NCI-H524 (cell line): ENCODE data around the gene SAYSD1.

Experiments
- DNase-seq, 2 experiments: peaks; one replicate each; lab custom pipeline; 2025; lab: John Stamatoyannopoulos, UW

The SAYSD1 gene

DNA sequence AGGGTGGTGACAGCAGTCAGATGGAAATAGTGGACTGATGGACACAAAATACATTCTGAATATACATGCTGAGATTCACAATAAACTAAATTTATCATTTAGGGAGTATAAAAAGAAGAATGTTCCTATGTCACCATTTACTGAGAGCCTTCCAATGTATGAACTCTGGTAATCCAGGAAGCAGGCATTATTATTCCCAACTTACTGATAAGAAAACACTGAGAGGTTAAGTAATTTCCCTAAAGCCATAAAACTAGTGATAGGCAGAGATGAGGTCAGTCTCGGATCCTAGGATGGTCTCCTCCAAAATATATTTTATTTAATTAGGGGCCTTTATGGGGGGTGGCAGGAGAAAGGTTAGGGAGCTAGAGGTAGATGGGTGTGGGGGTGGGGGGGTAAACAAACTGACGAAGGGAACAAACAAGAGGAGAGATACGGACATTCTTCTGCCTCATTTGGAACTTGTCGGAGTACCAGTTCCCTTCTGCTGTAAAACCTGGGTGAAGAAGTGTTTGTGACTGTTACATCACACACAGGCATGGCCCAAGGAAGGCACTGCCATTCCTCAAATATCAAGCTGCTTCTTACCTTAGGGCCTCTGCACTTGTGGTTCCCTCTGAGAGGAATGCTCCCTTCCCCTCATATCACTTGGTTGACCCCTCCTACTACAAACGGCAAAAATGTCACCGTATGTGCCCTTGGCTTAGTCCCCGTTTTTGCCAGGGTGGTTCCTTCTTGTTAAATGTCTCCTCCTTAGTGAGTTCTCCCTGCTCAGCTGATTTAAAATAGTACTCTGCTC lies 6.7 kb downstream of the SAYSD1 start:
- no peak for DNase-seq

DNA sequence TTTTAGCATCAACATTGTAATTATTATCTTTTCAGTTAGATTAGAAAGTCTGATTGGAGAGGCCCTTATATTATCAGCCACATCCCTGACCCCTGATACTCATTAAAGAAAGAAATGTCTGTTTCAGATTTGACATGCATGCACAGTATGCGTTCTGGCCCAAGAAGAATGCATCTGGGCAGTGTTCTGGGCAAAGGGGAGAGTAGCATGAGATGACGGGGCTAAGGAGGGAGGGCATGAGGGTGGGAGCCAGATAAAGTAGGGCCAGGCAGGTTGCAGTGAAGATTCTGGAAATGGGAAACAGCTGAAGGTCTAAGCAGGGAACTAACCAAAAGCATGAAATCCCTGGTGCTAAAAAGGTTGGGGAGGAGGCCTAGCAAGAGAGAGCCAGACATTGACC lies 7.3 kb downstream of the SAYSD1 start:
- DNase-seq, result no peak

DNA sequence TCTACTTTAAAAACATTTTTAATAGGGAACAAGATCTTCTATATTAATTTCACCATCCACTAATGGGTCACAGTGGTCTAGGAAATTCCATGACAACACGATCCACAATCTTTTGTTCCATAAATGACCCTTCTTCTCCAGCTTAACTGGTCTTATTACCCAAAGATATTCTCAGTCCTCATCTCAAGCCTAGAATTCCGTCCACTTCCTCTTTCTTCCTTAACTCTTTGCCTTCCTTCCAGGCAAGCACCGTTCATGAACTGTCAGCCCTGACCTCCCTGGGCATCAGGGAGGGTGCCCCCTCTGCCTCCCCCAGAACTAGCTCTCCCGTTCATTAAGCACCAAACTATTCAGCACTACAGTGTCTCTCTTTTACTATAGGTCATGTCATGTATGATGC lies 8.0 kb downstream of the SAYSD1 start:
- DNase-seq, result no peak

DNA sequence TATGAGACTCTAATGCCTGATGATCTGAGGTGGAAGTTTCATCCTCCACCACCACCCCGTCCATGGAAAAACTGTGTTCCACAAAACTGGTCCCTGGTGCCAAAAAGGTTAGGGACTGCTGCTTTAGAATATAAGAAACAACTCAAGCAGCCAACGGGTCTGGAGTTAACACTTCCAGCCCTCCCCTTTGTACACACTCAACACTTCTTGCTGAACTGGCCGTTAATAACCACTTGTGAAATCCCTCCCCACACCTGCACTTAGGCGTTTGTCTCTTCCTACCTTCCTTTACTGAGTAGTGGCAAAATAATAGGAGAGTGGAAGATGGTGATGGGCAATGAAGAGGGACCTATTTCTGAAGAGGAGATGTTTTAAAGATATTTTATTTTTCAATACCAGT lies 10.5 kb downstream of the SAYSD1 start:
- DNase-seq, result no peak

DNA sequence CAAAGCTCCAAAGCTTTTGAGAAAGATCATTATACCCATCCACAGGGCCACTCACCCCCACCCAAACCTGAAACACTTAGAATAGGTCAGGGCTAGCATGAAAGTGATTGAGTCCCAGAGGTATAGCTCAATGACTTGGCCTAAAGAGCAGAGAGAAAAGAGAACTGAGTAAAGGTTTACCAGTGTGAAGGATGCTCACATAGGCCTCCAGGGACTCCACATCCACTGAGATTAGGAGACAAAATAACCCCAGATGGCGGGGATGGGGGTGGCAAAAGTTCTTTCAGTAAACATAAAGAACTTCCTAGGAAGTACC lies 12.2 kb downstream of the SAYSD1 start:
- no peak for DNase-seq

DNA sequence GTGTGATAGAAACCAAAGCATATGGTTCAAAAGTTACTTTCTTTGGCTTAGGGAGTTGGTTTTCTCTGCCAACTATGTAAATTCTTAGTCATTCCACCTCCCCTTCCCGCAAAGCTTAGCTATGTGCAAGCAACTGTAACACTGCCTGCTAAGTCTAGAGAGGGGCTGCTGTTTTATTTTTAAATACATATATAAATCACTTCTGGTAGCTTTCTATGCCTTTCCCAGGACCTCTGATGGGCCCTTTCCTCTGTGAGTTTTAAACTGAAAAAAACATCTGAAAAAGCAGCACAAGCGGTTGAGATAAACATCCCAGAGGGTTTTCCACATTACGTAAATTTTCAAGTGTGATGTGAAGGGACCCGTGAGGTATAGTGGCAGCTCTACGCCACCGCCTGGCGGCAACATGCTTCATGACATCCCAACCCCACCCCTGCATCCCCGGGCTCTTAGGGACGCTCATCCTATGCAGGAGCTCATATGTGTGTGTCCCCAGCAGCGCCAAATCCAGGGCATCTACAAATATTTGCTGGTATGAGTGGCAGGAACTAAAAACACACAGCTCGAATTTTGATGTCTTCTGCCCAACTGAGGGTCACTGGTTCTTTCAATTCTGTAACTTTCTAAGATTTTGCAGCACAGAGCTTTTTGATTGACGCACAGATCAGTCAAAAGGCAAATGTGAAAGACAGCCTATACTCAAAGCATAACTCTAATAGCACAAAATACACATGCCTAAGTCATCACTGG lies 12.7 kb downstream of the SAYSD1 start:
- no peak for DNase-seq

DNA sequence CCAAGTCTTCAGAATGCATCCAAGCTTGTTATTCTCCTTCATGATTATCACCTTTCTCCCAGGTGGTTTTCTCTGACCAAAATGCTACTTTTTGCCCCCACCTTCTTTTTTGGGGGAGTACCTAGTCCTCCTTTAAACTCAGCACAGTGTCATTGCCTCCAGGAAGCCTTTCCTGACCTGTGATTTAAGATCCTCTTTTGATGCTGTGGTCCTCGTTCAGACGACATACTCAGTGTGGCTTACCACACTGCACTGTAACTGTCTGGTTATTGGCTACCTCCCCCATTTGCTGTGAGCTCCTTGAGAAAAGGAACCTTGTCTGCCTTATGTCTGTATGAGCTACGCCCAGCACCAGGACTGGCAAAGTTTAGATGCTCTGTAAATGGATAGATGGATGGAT lies 14.6 kb downstream of the SAYSD1 start:
- DNase-seq, result no peak

DNA sequence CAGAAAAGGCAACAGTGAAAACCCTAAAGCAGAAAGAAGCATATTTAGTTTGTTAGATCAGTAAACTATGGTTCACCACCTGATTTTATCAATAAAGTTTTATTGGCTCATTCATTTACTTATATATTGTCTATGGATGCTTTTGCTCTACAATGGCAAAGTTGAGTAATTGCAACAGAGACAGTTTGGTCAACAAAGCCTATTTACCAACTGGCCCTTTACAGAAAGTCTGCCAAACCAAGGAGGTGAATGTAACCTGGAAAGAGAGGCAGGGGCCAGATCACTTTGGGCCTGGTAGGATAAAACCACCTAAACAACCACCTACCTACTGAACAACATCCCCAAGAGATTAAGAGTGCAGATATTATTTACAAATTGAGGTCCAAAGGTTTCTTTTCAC lies 19.4 kb downstream of the SAYSD1 start:
- no peak for DNase-seq

DNA sequence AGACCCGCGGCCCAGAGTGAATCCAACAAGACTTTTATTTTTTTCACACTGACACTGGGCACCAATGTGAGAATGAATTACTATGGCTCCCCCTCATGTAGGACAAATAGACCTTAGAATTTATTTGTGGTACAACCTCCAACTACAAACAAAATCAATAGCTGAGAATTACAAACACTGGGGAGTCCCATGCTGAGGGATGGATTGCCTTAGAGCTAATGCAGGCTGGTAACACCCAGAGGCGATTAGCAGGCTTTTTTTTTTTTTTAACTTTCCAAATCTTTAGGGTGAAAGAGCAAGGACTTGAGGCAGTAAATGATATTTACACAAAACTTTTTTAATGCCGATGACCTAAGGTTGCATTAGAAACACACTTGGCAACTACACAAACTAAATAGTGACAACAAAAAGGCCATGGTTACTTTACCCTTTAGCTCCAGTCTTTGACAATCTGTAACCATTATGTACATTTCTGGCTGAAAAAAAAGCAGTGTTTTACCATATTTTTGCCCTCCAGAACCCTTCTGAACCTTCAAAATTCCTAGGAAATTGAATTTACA lies 21.8 kb downstream of the SAYSD1 start:
- no peak for DNase-seq

DNA sequence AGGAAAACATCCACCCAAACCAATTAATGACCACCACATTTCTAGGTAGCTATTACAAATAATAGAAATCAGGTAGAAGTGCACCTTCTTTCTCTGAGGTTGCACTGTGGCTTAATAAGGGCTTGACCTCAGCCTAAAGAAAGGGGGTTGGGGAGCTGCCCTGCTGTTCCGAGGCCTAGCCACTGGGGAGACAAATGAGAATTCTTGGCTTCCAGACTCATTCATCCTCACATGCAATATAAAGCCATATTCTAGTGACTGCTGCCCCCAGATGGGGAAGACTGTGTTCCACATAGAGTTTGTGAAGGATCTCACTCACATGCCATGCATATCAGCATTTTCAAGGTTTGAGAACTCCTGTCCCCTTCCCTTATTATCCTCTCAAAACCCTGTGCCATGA lies 22.9 kb downstream of the SAYSD1 start:
- peak in 1 of 2 experiments; percentile 42 for DNase-seq

DNA sequence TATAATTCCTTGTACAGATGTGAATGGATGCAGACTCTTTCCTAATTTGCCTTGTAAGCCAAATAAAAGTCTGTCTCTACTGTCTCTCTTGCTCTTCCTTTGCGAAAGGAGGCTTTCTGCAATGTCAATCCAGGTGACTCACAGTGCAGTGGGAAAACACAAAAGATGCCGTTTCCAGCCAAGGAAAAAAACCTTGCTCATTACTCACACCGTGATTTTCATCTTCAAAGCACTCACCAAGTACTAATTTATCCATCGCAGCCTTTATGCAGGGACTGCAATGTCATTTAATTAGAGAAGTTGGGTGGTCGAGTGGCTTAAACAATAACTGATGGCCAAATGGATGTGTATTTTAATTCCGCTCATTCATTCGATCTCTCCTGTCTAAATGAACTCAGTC lies 23.8 kb downstream of the SAYSD1 start:
- no peak for DNase-seq

DNA sequence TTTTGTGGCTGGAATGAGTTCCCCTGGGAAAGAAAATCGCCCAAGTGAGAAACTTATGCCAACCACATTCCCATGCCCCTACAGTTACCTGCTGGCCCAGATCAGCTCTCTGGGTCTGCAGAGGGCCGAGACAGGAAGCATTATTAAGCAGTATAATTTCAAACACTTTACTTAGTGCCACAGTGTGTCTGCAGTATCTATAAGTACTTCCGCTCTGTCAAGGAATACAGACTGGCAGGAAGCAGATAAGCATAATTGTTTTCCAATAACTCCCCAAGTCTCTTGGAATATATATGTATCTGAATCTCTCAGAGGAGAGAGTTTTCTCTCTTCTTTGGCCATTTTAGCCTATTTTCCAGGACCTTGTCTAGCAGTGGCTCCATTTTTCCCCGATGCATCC lies 24.9 kb downstream of the SAYSD1 start:
- DNase-seq, result no peak

DNA sequence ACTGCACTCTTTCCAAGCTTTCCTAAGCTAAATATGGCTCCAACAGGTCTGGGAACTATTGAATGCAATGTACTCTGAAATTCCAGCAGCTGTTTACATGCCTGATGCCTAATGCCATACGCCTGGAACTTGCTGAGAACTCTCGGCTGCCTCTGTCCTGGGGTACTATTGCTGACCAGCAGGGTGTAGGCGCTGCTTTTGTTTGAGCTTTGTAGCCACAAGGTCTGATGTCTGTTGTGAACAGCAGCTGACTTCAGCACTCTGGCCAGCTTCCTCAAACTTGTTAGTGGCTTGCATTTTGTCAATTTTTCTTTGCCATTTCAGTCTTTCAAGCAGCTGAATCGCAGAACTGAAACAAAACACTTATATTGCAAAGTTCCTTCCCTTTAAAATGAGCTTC lies 26.7 kb downstream of the SAYSD1 start:
- no peak for DNase-seq

DNA sequence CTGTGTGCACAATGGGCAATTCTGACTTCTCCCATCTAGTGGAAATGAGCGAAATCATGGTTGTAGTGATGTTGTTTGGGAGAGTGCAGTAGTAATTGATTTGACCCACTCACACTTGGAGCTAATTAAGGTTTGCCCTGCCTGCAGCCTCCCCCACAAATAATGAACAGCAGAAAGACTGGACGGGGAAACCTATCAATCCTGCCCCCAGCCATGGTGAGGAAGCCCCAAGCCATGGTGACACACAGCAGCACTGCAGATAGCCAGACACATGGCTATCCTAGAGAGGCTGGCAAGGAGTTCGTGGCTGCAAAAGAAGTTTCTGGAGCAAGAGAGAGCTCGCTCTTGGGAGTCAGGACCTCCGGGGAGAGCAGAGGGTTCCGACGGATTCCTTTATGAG lies 27.8 kb downstream of the SAYSD1 start:
- DNase-seq, result no peak

DNA sequence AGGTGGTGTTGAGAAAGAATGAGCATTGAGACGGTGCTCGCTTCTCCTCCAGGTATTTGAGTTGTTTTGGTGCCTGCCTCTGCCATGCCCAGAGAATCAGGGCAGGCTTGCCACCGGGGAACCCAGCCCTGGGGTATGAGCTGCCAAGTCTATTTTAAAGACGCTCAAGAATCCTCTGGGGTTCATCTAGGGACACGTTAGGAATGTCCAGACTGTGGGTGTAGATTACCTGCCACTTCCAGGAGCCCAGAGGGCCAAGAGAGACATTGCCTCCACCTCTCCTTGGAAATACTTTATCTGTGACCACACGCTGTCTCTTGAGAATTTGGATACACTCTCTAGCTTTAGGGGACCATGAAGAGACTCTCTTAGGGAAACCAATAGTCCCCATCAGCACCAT lies 28.3 kb downstream of the SAYSD1 start:
- no peak for DNase-seq

DNA sequence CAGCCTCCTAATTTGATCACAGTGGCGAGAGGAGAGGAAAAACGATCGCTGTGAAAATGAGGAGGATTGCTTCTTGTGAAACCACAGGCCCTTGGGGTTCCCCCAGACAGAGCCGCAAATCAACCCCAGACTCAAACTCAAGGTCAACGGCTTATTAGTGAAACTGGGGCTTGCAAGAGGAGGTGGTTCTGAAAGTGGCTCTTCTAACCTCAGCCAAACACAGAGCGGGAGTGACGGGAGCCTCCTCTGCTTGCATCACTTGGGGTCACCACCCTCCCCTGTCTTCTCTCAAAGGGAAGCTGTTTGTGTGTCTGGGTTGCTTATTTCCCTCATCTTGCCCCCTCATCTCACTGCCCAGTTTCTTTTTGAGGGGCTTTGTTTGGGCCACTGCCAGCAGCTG lies 28.7 kb downstream of the SAYSD1 start:
- no peak for DNase-seq

DNA sequence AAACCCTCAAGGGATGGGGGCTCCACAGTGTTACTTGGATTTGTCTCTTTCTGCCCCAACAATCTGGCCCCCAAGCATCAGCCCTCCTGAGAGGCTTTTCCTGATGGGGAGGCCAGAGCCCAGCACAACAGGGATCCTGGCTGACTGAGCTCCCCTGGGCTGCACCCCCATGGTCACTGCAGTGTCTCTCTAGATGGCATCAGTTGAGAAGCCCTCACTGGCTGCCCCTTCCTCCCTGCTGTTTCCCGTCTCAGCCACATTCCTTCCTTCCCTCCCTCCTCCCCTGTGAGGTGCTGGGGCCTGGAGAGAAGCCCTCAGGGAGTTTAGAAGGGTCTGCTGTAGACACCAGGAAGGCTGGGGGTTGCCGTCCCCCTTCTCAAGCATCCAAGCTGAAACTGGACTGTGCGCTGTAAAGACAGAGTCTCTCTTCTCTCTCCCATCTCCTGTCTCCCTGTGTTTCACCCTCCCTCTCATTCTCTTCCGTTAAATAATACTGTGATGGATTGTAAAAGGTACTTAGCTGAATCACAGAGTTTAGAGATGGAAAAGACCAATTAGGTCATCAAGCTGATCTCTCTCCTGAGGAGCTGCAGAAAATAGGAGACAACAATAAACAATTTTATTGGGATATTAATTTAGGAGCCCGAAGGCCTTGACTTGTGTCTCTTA lies 29.7 kb downstream of the SAYSD1 start:
- DNase-seq, result no peak

DNA sequence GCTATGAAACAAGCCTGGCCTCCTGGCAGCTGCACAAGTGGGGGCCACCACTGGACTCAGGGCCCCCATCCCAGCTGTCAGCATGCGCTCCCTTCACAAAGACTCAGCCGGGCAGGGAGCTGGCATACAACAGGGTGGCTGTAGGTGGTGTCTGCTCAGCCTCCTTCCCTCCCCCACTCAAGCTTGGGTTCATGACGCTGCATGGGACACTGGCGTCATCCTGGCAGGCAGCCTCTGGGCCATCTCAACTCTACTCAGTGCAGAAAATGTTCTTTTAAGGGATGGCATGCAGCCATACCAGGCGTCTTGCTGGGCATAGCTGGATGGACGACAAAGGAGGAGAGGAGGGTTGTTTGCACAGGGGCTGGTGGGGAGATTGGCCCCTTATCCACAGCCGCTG lies 30.5 kb downstream of the SAYSD1 start:
- no peak for DNase-seq

DNA sequence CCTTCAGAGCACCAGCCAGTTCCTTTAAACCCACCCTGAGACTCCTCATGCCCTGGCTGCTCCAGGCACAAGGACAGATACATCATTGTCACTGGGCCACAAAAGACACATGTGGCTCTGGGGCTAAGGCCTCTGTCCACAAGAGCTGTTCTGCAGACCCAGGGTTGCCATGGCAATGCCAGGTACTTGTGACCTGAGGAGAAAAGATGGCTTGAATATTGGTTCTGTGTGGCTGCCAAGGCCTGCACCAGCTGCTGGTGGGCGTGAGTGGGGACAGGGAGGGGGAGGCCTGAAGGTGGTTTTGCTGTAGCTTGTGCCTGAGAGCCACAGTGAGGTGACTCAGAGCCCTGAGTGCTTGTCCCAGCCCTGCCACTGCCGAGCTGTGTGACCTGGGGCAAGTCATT lies 31.8 kb downstream of the SAYSD1 start:
- peak; percentile 35 to 70 for DNase-seq

DNA sequence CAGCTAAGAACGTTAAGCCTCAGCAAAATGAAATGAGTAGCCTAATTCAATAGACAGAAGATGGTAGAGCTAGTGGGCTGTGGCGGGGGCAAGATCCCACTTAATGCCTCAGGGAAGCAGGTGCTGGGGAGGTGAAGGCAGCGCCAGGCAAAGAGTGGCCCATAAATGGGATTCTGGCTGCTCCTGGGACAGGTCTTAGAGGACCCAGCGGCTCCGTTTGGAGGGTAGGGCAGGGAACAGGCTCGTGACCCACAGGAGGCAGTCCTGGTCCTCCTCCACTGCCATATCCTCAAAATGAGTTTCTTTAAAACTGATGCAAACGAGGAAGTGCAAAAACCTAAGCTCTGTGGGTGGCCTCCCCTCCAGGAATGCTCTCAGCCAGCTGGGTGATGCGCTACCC lies 32.7 kb downstream of the SAYSD1 start:
- DNase-seq, result no peak

DNA sequence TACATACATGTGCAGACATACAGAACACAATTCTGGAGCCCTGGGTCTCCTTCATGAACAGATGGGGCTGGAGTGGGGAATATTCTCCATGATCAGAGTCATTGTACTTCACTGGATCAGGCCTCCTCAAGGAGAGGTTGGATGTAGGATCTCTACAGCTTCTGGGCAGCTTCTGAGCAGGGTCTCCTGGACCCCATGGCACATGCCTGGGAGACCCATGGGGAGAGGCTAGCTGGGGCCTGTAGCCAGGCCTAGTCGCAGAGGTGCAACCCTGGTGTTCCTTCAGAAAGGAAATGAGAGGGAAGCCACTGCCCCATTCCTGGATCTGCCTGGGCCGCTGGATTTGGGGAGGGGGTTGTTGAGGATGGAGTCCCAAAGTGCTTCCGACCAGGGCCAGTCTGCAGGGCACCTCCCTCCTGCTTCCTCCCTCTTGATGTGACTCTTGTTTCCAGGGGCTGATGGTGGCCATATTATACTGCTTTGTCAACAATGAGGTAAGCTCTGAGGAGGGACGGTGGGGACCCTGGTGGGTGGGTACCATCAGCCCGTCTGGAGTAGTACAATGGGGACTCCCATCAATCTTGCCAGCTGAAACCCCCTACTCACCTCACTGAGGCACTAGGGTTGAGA lies 34.6 kb downstream of the SAYSD1 start:
- DNase-seq, result no peak
